MV-4-11 (cell line): ENCODE results near the gene TARP.

ENCODE experiments used
- DNase-seq: peaks from one replicate; lab custom pipeline; 2025; lab: John Stamatoyannopoulos, UW

Gene TARP

GRCh38 chr7:38217672-38218071, 55.8 kb downstream of the TARP start:
- no peak for DNase-seq

GRCh38 chr7:38215735-38216670, 57.4 kb downstream of the TARP start:
- peak; percentile 90 for DNase-seq

GRCh38 chr7:38215115-38215514, 58.3 kb downstream of the TARP start:
- DNase-seq, result no peak

- DNase-seq, result no peak
Measured at GRCh38 chr7:38211940-38212339, 61.5 kb downstream of the TARP start.

- no peak for DNase-seq
Measured at GRCh38 chr7:38211486-38211885, 62.0 kb downstream of the TARP start.
